ENCODE measurements around the gene CDC42EP3. TPM values are rescaled to one million over a fixed set of nuclear protein-coding genes. Genes with fewer than 3 reads are reported as not detected.

CDC42EP3 gene
- total and polyA plus RNA-seq, 2 experiments from 2014 or later, result 31.4 TPM

GRCh38 chr2:37713258-37713700 lies 41.8 kb upstream of the CDC42EP3 start:
- Mint-ChIP-seq H3K4me1 (peaks cover 9% of the 10 kb centered on the region), H3K36me3 (ENCODE audit: low read depth) (no peaks in the 10 kb centered on the region), H3K27ac (no peak overlapping the region), H3K9me3 (peaks cover 14% of the 10 kb centered on the region; the same call in 2 of the 3 replicates), H3K27me3 (ENCODE audit: insufficient read depth, low read depth, poor library complexity) (no peaks in the 10 kb centered on the region), H3K4me3 (no peak overlapping the region)
- H3K79me2 ChIP-seq (replicated peaks; ENCODE audit: insufficient read depth), result no peaks in the 10 kb centered on the region
- ATAC-seq (no peak), DNase-seq (ENCODE audit: low spot score) (no peak)
- H2AFZ ChIP-seq, result no peak overlapping the region
- no peaks in the 10 kb centered on the region for H4K20me1 ChIP-seq (replicated peaks; ENCODE audit: insufficient read depth)
- TF ChIP-seq ZNF462 (CRISPR knock-in tag; IDR thresholded peaks at IDR 0.05), result no peak
- TF ChIP-seq JUNB (IDR thresholded peaks at IDR 0.05; ENCODE audit: unreplicated experiment), result no peak
- TF ChIP-seq CREB1 (CRISPR knock-in tag; IDR thresholded peaks at IDR 0.05; ENCODE audit: low read depth), result no peak
- no peak for TF ChIP-seq NANOG (IDR thresholded peaks at IDR 0.05; ENCODE audit: borderline replicate concordance)
- H3K27ac ChIP-seq (ENCODE audit: low read depth), result no peak overlapping the region
- H3K36me3 ChIP-seq (ENCODE audit: insufficient read depth), result no peaks in the 10 kb centered on the region
- H3K4me1 ChIP-seq (ENCODE audit: insufficient read depth), result 0 out of 2 replicates have a peak, but pooled peaks cover 4% of the 10 kb centered on the region
- no peaks in the 10 kb centered on the region for H3K27me3 ChIP-seq (ENCODE audit: insufficient read depth)
- H3K4me3 ChIP-seq, result no peak overlapping the region
- no peaks in the 10 kb centered on the region for H3K9me2 ChIP-seq (ENCODE audit: insufficient read depth)
- no peak overlapping the region for H3K4me2 ChIP-seq
- no peaks in the 10 kb centered on the region for H3F3A ChIP-seq (replicated peaks; ENCODE audit: low read depth)

- ATAC-seq (no peak), DNase-seq (ENCODE audit: low spot score) (no peak)
- Histone ChIP-seq H3K4me2 (no peak overlapping the region), H3K36me3 (ENCODE audit: insufficient read depth) (no peaks in the 10 kb centered on the region), H3K4me1 (ENCODE audit: insufficient read depth) (0 out of 2 replicates have a peak, but pooled peaks cover 4% of the 10 kb centered on the region), H3K79me2 (replicated peaks; ENCODE audit: insufficient read depth) (no peaks in the 10 kb centered on the region), H3F3A (replicated peaks; ENCODE audit: low read depth) (no peaks in the 10 kb centered on the region), H3K9me2 (ENCODE audit: insufficient read depth) (no peaks in the 10 kb centered on the region), H2AFZ (no peak overlapping the region), H3K27ac (ENCODE audit: low read depth) (no peak overlapping the region), H3K4me3 (no peak overlapping the region), H4K20me1 (replicated peaks; ENCODE audit: insufficient read depth) (no peaks in the 10 kb centered on the region), H3K27me3 (ENCODE audit: insufficient read depth) (no peaks in the 10 kb centered on the region)
- H3K9me3 Mint-ChIP-seq, result peaks cover 14% of the 10 kb centered on the region; the same call in 2 of the 3 replicates
- H3K36me3 Mint-ChIP-seq (ENCODE audit: low read depth), result no peaks in the 10 kb centered on the region
- H3K27ac Mint-ChIP-seq, result no peak overlapping the region
- H3K27me3 Mint-ChIP-seq (ENCODE audit: insufficient read depth, low read depth, poor library complexity), result no peaks in the 10 kb centered on the region
- H3K4me1 Mint-ChIP-seq, result peaks cover 9% of the 10 kb centered on the region
- no peak overlapping the region for H3K4me3 Mint-ChIP-seq
- TF ChIP-seq ZNF331 (CRISPR knock-in tag; IDR thresholded peaks at IDR 0.05; ENCODE audit: low read depth) (no peak), ZNF114 (CRISPR knock-in tag; IDR thresholded peaks at IDR 0.05) (no peak), ZNF462 (CRISPR knock-in tag; IDR thresholded peaks at IDR 0.05) (no peak), CREB1 (CRISPR knock-in tag; IDR thresholded peaks at IDR 0.05; ENCODE audit: low read depth) (no peak), STAT1 (IDR thresholded peaks at IDR 0.05; ENCODE audit: unreplicated experiment) (no peak)
These were observed 40.4 kb upstream of the CDC42EP3 start for GRCh38 chr2:37711831-37712230.
